H4 (cell line): ENCODE data around the gene RGL4. TPM values are rescaled to one million over a fixed set of nuclear protein-coding genes. Genes with fewer than 3 reads are reported as not detected.
"Not testable (repeated sequence)": the region's sequence is repeated elsewhere in the genome, so short reads cannot be mapped to it uniquely, and the experiment has no call there.

ENCODE experiments used
- DNase-seq: peaks from one replicate; pipeline ENCODE4 v3.0.0-alpha.2; 2015; ENCODE audit warnings: low spot score
- total RNA-seq: library from RNA; depleted of rRNA; stranded (reverse); fragments of >200 nt; shearing (Covaris generic); gene quantifications from 2 replicates; pipeline ENCODE4 v1.2.3, GENCODE V29; 2014

The RGL4 gene
- total RNA-seq, 1 experiment from 2014 or later: not detected

DNA sequence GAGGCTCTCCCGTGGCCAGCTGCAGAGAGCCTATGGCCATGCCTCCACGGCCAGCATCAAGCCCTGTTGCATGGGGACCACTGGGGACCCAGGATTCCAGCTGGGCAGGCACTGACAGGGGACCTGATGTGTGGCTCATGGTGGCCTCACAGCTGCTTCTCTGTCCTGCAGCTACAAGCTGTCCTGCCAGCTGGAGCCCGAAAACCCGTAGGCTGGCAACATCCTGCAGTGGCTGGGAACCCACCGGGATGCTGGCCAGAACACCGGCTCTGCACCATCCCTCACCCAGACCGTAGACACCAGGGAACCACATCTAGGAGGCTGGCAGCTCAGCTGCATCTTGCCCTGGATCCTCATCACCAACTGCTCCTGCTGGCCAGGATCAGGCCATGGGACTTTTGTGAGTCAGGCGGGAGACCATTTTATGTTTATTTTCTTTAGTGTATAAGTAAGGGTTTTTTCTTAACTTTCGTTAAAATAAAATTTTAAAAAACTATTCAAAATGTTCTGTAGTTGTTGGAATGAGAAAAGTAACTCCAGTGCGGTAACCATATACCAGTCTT is 7.9 kb downstream of the RGL4 start:
- no peak for DNase-seq

DNA sequence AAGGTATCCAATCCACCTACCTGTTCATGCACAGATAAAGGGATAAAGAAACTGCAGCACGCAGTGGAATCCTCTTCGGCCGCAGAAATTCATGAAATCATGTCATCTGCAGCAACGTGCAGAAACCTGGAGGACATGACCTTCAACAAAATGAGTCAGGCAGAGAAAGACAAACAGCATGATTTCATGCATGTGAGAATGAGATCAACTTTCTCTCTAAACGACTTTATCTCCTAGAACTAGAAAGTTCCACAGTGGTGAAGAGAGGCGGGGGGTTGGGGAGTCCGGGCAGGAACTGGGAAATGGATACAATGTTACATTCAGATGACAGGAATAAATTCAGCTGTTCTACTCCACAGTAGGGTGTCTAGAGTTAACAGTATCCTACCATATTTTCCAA is 9.9 kb downstream of the RGL4 start:
- DNase-seq: no peak

DNA sequence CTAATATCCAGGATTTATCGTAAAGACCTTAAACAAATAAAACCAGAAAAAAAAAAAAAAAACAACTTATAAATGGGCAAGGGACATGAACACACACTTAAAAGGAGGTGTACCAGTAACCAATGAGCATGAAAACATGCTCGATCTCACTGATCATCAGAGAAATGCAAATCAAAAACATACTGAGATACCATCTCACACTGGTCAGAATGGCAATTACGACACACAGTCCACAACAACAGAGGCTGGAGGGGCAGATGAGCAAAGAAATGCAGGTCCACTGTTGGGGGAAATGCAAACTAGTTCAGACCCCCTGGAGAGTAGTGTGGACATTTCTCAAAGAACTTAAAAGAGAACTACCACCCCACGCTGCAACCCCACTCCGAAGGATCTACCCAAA is 13.2 kb downstream of the RGL4 start:
- DNase-seq: no peak

DNA sequence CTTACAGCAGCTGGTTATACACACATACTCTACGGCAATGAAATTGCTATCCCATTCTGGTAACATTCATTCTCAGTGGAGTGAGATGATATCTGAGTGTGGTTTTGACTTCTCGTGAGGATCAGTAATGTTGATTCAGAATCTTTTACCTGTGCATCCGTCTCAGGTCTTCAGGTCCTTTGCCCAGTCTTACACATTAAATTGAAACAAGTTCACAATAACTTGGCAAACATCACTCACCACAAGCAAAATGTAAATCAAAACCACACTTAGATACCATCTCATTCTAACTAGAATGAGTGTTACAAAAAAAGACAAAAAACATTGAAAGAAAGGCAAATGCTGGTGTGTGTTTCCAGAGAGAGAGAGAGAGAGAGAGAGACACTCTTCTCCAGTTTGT is 14.0 kb downstream of the RGL4 start:
- DNase-seq: no peak

DNA sequence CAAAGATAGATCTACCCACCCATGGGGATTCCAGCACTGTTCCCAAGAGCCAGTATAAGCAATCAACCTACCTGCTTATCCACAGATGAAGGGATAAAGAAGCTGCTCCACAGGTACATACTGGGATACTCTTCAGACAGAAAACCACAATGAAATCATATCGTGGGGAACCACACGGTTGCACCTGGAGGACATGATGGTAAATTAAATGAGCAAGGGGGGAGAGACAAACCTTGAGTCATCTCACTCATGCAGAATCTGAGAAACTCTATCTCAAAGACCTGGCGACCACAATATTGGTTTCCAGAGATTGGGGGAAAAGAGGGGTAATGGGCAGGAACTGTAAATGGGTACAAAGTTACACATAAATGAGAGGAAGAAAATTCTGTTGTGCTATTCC is 14.5 kb downstream of the RGL4 start:
- DNase-seq: no peak

DNA sequence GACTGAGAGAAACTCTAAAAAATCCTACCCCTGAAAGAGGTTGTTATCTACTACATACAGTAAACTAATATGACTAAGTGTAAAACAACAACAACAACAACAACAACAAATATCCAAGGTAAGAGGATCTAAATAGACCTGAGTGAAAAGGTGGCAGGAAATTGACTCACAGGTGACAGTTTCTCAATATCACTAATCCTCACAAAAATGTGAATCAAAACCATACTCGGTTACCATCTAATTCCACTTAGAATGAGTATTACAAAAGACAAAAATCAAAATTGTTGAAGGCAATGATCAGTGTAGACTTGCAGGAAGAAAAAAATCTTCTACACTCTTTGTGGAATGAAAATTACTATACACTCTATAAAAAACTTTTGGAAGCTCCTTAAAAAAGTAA is 17.5 kb downstream of the RGL4 start:
- no peak for DNase-seq

DNA sequence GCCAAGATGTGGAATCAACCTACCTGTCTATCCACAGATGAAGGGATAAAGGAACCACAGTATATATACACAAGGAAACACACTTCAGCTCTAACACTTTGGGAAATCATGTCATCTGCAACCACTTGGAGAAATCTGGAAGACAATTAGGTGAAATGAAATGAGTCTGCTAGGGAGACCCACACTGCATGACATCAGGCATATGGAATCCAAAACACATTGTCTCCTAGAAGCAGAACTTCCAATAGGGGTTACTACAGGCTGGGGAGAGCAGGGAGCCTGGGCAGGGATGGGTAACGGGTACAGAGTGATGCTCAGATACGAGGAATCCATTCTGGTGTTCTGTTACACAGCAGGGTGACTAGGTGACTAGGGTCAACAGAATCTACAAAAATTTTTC is 18.3 kb downstream of the RGL4 start:
- DNase-seq: no peak

DNA sequence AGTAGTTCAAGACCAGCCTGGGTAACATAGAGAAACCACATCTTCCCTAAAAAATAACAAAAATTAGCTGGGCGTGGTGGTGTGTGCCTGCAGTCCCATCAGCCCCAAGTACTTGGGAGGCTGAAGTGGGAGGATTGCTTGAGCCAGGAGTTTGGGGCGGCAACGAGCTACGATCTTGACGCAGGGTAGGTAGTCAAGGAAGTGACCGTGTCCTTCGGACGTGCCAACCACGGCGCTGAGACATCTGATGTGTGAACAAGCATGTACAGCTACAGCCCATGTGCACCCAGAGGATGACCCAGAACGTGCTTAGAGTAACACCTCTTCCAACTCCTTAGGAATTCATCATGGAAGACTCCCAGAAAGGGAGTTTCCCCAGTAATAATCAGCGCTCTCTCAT is 21.4 kb downstream of the RGL4 start:
- DNase-seq: no peak

DNA sequence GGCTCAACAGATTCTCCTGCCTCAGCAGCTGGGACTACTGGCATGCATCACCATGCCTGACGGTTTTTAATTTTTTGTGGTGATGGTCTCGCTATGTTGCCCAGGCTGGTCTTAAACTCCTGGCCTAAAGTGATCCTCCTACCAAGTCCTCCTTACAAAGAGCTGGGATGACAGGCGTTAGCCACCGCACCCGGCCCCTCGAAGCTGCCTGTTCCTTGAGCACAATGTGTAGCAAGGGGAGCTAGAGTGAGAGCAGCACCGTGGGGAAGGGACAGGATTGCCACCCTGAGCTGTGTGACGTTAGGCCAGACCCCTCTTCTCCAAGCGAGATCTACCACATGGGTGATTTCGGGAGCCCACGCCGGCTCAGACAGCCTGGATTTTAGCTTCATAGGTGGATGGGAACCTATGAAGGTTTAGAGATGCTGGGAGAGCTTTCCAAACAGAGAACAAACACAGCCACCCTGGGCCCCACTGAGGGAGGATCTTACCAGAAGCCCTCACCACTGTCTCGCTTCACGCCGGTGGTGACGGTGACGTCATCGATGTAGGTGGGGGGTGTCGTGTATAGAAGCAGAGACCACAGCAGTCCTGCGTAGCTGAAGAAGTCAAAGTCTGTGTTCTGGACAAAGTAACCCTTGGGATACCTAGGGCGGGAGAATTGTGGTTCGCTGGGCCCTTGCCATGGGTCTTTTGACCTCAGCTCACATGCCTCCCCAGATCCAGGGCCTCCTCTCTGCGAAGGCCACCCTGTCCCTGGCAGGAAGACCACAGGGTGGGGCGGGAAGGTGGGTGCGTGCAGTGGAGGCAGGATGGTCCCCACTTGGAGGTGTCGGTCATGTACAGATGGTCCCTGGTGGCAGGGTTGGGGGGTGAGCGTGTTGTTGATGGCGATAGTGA is 23.1 kb downstream of the RGL4 start:
- no peak for DNase-seq

DNA sequence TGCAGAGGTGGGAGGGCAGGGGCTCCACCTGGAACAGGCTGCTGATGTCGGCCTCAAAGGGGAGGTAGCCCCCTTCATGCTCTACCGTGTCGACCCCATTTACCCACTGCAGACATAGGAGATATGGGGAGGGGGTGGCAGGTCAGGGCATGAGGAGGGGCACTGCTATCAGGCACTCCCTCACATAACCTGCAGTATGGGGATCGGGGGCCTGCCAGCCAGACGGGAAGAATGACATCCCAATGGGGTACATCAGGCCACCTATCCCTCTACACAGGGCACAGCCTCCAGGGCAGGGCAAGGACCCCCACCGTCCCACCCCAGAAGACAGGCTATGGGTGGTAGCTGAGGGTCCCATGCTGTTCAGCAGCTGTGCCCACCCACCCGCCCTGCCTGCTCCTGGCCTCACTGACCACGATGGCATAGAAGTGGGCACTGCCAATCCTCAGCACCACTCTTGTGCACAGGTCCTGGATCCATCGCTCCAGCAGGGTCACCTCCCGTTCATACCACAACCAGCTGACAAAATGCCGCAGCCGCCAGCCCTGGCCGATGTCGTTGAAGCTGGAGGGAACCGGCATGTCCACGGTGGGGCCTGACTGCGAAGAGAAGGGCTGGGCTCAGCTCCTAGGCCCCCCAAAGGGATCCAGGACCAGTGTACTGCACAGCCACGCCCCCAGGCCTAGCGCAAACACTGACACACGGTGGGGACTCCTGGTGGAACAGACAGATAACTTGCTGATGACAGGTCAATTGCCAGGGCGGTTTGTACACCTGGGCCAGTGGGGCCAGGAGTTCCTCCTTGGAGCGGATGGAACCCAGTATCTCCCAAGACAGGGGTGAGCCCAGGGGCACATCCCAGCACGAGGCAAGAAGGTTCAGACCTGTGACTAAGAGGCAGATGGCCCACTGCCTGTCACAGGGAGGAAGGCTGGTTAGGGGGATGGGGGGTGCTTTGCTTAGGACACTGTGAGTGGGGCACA is 24.1 kb downstream of the RGL4 start:
- DNase-seq: no peak

DNA sequence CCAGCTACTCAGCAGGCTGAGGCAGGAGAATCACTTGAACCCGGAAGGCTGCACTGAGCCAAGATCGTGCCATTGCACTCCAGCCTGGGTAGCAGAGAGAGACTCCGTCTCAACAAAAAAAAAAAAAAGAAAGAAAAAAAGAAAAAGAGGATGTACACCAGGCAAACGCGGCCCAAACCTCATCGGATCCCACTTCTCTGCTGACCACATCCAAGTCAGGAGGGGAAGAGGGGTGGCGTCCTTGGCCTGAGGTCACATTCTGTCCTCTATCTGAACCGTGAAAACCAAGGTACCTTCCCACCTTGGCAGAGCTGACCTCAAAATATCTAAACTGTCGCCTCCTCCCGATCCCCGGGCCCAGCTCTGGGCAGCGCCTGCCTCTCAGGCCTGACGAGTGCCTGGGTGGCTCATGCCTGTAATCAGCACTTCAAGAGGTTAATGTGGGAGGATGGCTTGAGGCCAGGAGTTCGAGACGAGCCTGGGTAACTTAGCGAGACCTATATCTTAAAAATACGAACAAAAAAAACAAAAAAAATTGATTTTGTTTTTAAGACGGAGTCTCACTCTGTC is 25.1 kb downstream of the RGL4 start:
- no peak for DNase-seq

DNA sequence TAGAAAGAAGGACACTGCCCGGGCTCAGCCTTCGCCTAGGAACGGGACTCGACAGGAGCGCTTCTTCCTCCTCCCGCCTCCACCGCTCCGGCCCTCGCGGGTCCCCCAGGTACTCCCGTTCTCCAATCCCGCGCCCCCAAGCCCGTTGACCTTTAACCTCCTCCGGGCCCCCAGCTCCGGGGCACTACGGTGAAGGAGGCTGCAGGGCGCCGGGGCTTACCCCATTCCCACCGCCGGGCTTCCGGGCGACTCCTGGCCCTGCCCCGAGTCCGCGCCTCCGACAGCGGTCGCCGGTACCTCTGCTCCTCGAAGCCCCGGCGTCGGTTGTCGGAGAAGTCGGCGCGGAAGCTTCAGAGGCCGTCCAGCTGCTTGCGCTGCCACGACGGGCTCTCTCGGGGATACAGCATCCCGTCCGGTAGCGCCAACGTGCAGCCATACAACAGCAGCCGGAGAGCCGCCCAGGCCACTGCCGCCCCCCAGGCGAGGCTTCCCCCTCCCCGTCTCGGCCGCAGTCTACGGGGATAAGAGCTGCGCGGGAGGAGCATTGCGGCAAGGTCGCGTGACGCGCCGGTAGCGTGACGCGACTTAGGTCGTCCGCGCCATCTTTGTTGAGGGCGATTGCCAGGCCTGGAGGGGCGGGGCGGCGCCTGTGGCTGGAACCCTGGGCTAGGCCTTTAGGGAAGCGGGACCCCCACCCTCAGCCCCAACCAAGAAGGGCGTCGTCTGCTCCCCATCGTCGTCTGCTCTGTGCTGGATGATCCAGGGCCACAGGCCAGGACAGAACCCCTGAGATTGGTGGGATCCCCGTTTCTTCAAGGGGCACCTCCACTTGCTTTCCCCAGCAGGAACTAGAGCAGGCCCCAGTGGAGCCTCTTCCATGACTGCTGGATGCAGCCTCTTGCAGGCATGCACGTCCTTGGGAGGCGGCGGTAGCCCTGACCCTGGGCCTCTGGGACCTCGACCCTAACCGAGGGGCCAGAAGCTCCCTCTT is 26.3 kb downstream of the RGL4 start:
- DNase-seq: peak; percentile 68

DNA sequence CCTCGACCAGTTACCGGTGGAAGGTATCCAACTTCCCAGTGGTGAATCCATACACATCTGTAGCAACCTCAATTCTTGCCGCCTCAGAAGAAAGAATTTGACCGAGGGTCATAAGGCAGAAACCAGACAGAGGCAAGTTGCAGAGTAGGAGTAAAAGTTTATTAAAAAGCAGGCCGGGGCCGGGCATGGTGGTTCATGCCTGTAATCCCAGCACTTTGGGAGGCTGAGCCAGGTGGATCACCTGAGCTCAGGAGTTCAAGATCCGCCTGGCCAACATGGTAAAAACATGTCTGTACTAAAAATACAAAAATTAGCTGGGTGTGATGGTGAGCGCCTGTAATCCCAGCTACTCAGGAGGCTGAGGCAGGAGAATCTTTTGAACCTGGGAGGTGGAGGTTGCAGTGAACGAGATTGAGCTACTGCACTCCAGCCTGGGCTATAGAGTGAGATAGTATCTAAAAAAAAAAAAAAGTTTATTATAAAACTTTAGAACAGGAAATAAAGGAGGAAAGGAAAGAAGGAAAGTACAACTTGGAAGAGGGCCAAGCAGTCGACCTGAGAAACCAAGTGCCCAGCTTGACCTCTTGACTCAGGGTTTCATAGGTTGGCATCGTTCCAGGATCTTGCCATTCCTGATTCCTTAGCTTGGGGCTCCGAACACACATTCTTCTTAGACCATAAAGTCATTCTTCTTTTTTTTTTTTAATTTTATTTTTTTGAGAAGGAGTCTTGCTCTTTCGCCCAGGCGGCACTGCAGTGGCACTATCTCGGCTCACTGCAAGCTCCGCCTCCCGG is 27.8 kb downstream of the RGL4 start:
- DNase-seq: no peak

DNA sequence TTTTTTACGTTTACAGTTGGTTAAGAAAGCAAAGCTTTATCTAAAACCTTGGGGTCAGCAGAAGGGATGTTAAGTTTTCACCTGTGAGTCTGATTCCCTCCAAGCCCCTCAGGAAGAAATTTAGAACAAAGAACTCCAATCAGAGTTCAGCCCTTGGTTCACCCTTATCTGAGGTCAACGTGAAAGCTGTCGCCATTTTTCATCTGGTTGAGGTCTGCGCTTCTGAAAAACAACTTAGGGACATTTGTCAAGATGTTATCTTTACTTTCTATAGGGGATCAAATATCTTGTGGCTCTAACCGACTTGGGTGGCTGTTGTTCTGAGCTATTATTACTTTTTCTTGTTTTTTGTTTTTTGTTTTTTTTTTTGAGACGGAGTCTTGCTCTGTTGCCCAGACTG is 30.0 kb downstream of the RGL4 start:
- no peak for DNase-seq

DNA sequence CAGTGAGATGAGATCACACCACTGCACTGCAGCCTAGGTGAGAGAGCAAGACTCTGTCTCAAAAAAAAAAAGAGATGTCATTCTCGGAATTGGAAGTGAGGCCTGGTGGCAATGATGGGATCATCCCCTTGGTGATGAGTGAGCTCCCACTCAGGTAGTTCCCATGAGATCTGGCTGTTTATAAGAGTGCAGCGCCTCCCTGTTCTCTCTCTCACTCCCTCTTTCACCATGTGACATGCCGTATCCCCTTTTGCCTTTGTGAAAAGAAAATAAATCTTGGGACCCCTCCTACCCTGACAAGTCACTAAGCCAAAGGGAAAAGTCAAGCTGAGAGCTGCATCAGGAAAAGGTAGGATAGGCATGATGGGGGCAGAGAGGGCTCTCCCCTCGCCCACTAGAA is 31.3 kb downstream of the RGL4 start:
- DNase-seq: no peak

DNA sequence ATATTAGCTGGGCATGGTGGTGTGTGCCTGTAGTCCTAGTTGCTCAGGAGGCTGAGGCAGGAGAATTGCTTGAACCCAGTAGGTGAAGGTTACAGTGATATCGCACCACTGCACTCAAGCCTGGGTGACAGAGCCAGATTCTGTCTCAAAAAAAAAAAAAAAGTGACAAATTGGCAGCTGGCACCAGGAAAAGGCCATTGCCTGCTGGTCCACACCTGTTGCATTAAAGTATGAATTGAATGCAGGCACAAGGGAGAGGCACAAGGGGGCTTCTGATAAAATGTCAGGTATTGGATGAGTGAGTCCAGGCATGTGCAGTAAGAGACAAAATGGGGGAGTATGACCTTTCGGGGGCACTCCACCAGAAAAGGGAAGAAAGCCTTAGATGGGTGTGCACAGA is 31.9 kb downstream of the RGL4 start:
- DNase-seq: no peak

DNA sequence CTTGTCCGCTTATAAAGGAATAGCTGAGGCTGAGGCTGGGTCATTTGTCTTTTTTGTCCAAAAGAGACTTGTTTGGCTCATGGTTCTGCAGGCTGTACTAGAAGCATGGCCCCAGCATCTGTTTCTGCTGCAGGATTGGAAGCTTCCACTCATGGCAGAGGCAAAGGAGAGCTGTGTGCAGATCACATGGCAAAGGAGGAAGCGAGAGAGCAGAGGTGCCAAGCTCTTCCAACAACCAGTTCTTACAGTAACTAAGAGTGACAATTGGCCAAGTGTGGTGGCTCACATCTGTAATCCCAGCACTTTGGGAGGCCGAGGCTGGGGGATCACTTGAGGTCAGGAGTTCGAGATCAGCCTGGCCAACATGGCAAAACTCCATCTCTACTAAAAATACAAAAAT is 37.3 kb downstream of the RGL4 start:
- DNase-seq: not testable (repeated sequence)

DNA sequence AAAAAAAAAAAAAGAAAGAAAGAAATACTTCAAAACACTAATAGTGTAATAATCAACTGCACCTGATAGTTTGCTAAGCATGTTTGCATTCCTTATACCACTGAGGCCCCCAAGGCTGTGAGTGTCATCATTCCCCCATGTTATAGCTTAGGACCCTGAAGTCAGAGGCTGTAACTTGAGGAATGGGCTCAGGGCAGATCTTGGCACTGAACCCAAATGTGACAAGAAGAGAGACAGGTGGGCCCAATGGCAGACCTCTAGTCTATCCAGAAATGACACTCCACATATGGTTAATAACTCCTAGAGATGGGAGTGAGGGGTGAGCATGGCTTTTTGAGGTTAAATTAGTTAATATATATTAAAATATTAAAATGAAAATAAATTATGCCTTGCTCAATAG is 46.9 kb downstream of the RGL4 start:
- DNase-seq: no peak

DNA sequence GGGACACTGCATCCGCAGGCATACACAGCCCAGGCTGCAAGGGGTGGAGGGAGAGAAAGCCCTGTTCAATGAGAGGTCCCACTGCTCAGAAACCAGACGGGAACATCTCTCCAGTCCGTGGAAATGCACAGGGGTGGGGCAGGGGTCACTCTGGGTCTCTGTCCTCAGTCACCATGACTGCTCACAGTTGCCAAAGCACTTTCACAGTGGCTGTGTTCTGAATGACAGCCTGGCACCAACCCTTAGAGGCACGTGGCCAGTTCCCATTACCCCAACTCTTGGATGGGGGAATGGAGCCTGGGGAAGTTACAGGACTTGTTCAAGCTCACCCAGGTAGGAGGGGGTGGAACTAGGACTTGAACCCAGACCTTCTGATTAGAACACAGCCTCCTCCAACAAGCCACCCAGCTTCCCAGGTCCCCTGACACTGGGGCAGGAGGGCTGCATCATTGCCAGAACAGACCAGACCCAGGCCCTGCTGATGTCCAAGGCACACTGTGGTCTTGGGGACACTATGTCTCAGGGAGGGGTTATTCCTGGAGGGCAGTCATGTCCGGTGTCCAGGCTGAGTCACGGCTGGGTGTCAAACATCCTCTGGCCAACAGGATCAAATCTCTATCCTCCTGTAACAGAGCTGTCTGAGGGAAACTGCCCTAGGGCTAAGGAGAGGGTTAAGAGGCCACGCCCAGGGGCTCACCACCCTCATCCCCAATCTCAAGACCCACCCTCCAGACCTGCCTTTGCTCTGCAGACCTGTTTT is 51.9 kb downstream of the RGL4 start:
- DNase-seq: no peak
